Ovary (tissue), 9 donors: Measurements from ENCODE around the gene FOXM1. TPM values are rescaled to one million over a fixed set of nuclear protein-coding genes. Genes with fewer than 3 reads are reported as not detected.

Experiments
- DNase-seq, 5 donors: peaks; one replicate each; pipeline ENCODE4 v3.0.0-alpha.2; 2019 to 2020
- H3K27ac ChIP-seq, 2 donors: fragments of 200-600 bp; one replicate each; pipeline versions ENCODE4 v1.5.1 to v1.8.0; 2019 to 2022
- H3K27me3 ChIP-seq: fragments of 200-600 bp; one replicate; pipeline ENCODE4 v1.8.0; 2022
- H3K36me3 ChIP-seq: fragments of 200-600 bp; sonication (generic); one replicate; pipeline ENCODE4 v1.5.1; 2019
- H3K4me1 ChIP-seq: one replicate; pipeline ENCODE4 v1.8.1; 2013; ENCODE audit warnings: mild to moderate bottlenecking, moderate library complexity; ENCODE audit not compliant: insufficient read depth
- H3K4me3 ChIP-seq: fragments of 200-600 bp; sonication (generic); one replicate; pipeline ENCODE4 v1.5.1; 2017
- H3K9me3 ChIP-seq, 2 donors: fragments of 200-600 bp in 1 of 2; sonication (generic) in 1 of 2; one replicate each; pipeline versions ENCODE4 v1.5.1 to v1.8.1; 2013 to 2019; ENCODE audit warnings: mild to moderate bottlenecking in 1 of 2, moderate library complexity in 1 of 2
- EP300 ChIP-seq: sonication (generic); formaldehyde crosslinking; IDR thresholded peaks from one replicate; pipeline ENCODE4 v1.6.1; 2017; ENCODE audit warnings: antibody characterized with exemption
- POLR2A ChIP-seq: fragments of 450-650 bp; IDR thresholded peaks from one replicate; pipeline ENCODE4 v1.6.1; 2017; ENCODE audit warnings: antibody characterized with exemption, mild to moderate bottlenecking, moderate library complexity
- WGBS, 3 donors: extraction: QIAGEN DNeasy Blood & Tissue Kit in 1 of 3; methylation state at CpG; one replicate each; pipeline versions ENCODE4 v1.1.5 to v1.1.7; 2013 to 2017; 5-methylcytosine and 5-hydroxymethylcytosine counted together
- intact Hi-C, 4 donors: fragments of 100-400 bp; cut with DNase I; formaldehyde crosslinking; loops; one replicate each; pipeline versions ENCODE4 v1.11.0 to v1.15.1; 2022 to 2023
- polyA plus RNA-seq, 2 donors: library from polyadenylated mRNA; stranded (reverse); fragments of 200-250 nt in 1 of 2; fragments of 350-450 nt in 1 of 2; fragmentation: Illumina TruSeq in 1 of 2; extraction: RNeasy Lipid Tissue Mini Kit (QIAGEN cat#74804) in 1 of 2; gene quantifications; one replicate each; pipeline ENCODE4 v1.2.3, GENCODE V29; 2013 to 2014
- total RNA-seq, 7 donors: library from RNA; depleted of rRNA in 2 of 7; stranded (reverse); fragments of >200 nt in 2 of 7; fragmentation: NEBNext Ultra II Directional in 3 of 7; extraction: Animal tissue kit (Norgen Biotek cat#: 25700) in 3 of 7; gene quantifications; one replicate each; pipeline versions ENCODE4 v1.1.0 to v1.2.4, GENCODE V29; 2016 to 2023
- TF ChIP-seq, protein P1 (sequence below), 3 donors: fragments of 450-650 bp in 2 of 3; fragments of 200-600 bp in 1 of 3; IDR thresholded peaks; one replicate each; pipeline versions ENCODE4 v1.5.1 to v1.8.0; 2016 to 2022; ENCODE audit warnings: antibody characterized with exemption in 3 of 3, mild to moderate bottlenecking in 1 of 3
- donor health status: DM: no; HTN: no; CAD: no; lungs with moderate emphysema.
- donor health status: DM: no; HTN: no; CAD: no.
- donor health status: Bipolar disorder and iron deficiency.
- donor health status: DM: yes; HTN: yes; CAD: no.
- donor health status: DM: no; HTN: no; CAD: no.
- donor health status: DM: yes; HTN: yes; CAD: no.

FOXM1 gene
- total and polyA plus RNA-seq, 9 donors = 0.22 to 3.0 (median 0.62) TPM; not detected in 2

- Histone ChIP-seq H3K27ac (peak within 1 kb of the TSS; percentile 82 to 98), H3K27me3 (no peaks in the 10 kb centered on the region), H3K36me3 (no peaks in the 10 kb centered on the region), H3K4me3 (peak within 1 kb of the TSS; percentile 97), H3K9me3 (no peaks in the 10 kb centered on the region), H3K4me1 (peaks cover 13% of the 10 kb centered on the region)
- 0 to 1% (median 0%) methylated on average over 66 to 83 of the region's 83 CpGs for WGBS, 3 donors
- intact Hi-C loops = no loop called here
- DNase-seq = peak; percentile 99 to 100 (median 99)
- TF ChIP-seq, protein P1, sequence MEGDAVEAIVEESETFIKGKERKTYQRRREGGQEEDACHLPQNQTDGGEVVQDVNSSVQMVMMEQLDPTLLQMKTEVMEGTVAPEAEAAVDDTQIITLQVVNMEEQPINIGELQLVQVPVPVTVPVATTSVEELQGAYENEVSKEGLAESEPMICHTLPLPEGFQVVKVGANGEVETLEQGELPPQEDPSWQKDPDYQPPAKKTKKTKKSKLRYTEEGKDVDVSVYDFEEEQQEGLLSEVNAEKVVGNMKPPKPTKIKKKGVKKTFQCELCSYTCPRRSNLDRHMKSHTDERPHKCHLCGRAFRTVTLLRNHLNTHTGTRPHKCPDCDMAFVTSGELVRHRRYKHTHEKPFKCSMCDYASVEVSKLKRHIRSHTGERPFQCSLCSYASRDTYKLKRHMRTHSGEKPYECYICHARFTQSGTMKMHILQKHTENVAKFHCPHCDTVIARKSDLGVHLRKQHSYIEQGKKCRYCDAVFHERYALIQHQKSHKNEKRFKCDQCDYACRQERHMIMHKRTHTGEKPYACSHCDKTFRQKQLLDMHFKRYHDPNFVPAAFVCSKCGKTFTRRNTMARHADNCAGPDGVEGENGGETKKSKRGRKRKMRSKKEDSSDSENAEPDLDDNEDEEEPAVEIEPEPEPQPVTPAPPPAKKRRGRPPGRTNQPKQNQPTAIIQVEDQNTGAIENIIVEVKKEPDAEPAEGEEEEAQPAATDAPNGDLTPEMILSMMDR (IDR thresholded peaks at IDR 0.05) = peak in 2 of 3 donors; percentile 30 to 32
- TF ChIP-seq POLR2A (peak; percentile 96), EP300 (no peak)
These were observed 13.6 kb upstream of the FOXM1 start, which contains the start of gene TULP3 for GRCh38 chr12:2890388-2891239. TULP3 (plus strand) TSS chr12:2890891; CDS start chr12:2890948, 57 bp downstream.

DNA sequence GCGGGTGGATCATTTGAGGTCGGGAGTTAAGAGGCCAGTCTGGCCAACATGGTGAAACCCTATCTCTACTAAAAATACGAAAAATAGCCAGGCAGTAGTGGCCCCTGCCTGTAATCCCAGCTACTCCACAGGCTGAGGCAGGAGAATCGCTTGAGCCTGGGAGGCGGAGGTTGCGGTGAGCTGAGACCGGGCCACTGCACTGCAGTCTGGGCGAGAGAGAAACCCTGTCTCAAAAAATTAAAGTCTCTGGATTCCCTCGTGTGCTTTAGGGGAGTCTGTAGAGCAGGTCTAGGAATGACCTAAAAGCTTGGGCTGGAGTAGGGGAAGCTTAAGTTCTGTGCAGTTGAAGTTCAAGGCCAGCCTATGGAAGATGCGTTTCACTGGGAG, 13.0 kb upstream of the FOXM1 start:
- no peaks in the 10 kb centered on the region for H3K27me3 ChIP-seq
- no peak for DNase-seq
- H3K4me3 ChIP-seq = peak overlapping the region; percentile 97
- H3K4me1 ChIP-seq = peaks cover 13% of the 10 kb centered on the region
- TF ChIP-seq EP300 = no peak
- no peak for TF ChIP-seq POLR2A
- TF ChIP-seq, protein P1 (IDR thresholded peaks at IDR 0.05) = no peak
- intact Hi-C loops = no loop called here
- 28 to 36% (median 34%) methylated on average over 10 of the region's 10 CpGs for WGBS, 3 donors
- H3K27ac ChIP-seq = peak overlapping the region; percentile 82 to 98
- no peaks in the 10 kb centered on the region for H3K36me3 ChIP-seq
- H3K9me3 ChIP-seq = no peaks in the 10 kb centered on the region

GRCh38 chr12:2886768-2887450, 9.9 kb upstream of the FOXM1 start:
- DNase-seq = no peak
- Histone ChIP-seq H3K9me3 (no peaks in the 10 kb centered on the region), H3K4me1 (peaks cover 5% of the 10 kb centered on the region), H3K36me3 (no peaks in the 10 kb centered on the region), H3K27me3 (no peaks in the 10 kb centered on the region), H3K4me3 (no peak overlapping the region), H3K27ac (no peak overlapping the region)
- 77 to 80% (median 78%) methylated on average over 10 of the region's 10 CpGs for WGBS, 3 donors
- intact Hi-C loops = loop anchor here in 1 of 4 donors (10.0 kb wide), 1 partner anchor 52 kb away; the partner anchor contains the start of gene NRIP2
- TF ChIP-seq POLR2A (no peak), EP300 (no peak)
- TF ChIP-seq, protein P1 (IDR thresholded peaks at IDR 0.05) = no peak

DNA sequence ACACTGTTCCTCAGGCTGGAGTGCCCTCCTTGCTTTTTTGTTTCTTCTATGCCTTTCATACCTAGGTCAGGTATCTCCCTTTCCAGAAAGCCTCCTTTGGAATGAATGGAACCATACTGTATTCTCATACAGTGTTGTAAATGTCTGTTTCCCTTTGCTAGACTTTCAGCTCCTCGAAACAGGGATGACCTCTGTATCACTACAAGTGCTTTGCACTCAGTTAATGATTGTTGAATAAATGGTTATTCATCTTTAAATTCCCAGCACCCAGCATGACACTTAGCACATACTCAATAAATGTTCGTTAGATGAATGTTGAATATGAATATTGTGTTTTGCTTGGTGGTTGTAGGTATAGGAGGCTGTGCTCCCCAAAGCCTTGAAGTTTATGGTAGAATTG, 7.8 kb upstream of the FOXM1 start:
- Histone ChIP-seq H3K27ac (no peak overlapping the region), H3K36me3 (no peaks in the 10 kb centered on the region), H3K9me3 (no peaks in the 10 kb centered on the region), H3K4me1 (peaks cover under 1% of the 10 kb centered on the region), H3K4me3 (no peak overlapping the region), H3K27me3 (no peaks in the 10 kb centered on the region)
- DNase-seq = no peak
- WGBS, 3 donors = 83 to 93% (median 86%) methylated on average over 2 of the region's 2 CpGs
- intact Hi-C loops = loop anchor here in 1 of 4 donors (10.0 kb wide), 1 partner anchor 50 kb away; the partner anchor contains the start of gene NRIP2
- TF ChIP-seq EP300 (no peak), POLR2A (no peak)
- TF ChIP-seq, protein P1 (IDR thresholded peaks at IDR 0.05) = no peak
